HG02938 (cell line): Measurements from ENCODE around the gene CCDC34.
"Not testable (repeated sequence)": the region's sequence is repeated elsewhere in the genome, so short reads cannot be mapped to it uniquely, and the experiment has no call there.

Experiments
- ATAC-seq: cut with Tn5 transposase; IDR thresholded peaks from one replicate; pipeline ENCODE4 v1.9.1; 2021; ENCODE audit warnings: mild to moderate bottlenecking, moderate library complexity; ENCODE audit not compliant: unreplicated experiment

The CCDC34 gene

DNA sequence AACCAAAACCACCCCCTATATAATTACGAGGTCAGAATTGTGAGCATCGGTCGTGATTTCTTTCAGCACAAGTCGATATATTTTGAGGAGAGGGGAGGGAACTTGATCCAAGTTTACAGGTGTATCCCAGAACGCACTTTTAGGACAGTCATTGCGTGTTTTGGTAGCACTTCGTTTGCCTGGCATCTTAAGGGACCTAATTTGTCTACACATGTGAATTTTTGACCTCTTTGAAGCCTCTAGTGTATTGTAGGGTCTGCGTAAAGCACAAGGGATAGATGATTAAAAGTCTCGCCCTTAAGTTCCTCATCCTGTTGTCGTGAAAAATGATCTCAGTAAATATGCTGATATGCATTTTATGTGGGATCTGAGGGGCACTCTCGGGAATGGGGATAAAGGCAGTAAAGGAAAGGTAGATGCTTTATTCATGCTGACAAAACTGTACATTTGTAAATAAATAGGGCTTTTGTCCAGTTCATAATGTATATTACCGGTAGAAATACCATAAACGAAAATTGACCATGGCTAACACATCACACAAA is 632 bp upstream of the CCDC34 start:
- ATAC-seq, result no peak

DNA sequence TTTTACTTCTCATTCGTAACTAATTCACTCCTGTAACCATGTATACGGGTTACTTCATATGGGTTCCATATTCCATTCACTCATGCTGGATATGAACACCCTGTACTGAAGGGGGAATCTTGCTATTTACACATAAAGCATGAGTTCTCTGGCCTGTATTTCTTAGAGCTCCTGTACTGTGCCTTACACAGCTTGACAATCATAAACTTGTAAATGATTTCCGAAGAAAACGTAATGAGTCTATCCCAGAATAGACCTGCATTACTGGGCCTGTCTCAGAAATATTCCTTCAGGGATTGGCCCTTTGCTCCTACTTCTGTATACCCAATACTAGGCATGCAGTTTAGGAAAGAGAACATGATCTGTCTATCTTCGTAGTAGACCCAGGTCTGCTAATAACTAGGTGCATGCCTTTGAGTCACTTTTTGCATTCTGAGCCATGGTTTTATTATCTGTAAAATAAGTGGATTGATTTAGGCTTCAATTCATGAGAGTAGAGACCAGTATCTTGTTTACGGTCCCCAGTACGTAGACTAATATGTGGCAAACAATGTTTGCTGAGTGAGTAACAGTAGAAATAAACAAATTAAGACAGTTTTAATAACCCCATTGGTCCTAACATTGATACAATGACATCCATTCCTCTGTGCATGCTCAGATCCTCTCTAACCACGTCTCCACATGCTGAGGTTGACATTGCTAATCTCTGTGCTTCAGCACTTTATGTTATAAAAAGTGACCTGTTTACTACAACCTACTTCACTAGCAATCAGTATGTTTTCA is 1.2 kb downstream of the CCDC34 start:
- ATAC-seq, result no peak

GRCh38 chr11:27358296-27358695 is 4.7 kb downstream of the CCDC34 start:
- no peak for ATAC-seq

- no peak for ATAC-seq
Observed at GRCh38 chr11:27357250-27357649, 5.8 kb downstream of the CCDC34 start.

GRCh38 chr11:27356624-27357222 is 6.3 kb downstream of the CCDC34 start:
- ATAC-seq, result no peak

DNA sequence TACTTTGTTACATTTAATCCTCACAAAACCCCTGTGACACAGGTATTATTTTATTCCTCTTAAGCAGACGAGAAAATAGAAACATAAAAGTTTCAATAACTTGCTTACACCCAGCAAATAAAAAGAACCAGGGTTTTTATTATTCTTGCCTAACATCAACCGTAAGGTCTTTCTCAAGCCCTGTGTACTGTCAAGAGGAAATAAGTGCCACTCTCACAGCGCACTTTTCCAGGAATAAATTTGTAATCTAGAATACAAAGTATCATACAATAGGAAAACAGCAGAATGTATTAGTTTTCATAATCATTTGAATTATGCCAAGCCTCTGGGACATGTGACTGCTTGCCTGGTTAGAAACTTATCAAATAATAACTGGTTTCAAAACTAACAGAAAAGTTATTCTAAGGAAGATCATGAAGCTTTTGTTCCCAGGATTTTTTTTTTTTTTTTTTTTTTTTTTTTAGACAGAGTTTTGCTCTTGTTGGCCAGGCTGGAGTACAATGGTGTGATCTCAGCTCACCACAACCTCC is 7.4 kb downstream of the CCDC34 start:
- no peak for ATAC-seq

GRCh38 chr11:27354359-27354965 is 8.6 kb downstream of the CCDC34 start:
- no peak for ATAC-seq

GRCh38 chr11:27353593-27354358 is 9.2 kb downstream of the CCDC34 start:
- ATAC-seq, result no peak

DNA sequence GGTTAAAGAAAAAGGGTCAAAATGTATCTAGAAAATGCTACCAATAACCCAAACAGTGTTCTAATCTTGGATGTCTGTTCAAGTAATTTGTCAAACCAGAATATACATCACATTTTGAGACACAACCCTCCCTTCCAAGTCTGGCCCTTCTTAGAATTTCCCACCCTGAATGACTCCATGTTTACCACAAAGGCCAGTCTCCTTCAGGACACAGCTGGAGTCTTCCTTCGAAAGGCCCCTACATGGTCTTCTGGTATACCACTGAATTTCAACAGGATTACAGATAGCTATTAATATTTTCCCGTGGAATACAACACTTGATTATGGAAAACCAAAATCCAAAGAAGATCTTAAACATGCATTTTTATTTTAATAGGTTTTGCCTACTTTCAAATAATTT is 10.2 kb downstream of the CCDC34 start:
- no peak for ATAC-seq

DNA sequence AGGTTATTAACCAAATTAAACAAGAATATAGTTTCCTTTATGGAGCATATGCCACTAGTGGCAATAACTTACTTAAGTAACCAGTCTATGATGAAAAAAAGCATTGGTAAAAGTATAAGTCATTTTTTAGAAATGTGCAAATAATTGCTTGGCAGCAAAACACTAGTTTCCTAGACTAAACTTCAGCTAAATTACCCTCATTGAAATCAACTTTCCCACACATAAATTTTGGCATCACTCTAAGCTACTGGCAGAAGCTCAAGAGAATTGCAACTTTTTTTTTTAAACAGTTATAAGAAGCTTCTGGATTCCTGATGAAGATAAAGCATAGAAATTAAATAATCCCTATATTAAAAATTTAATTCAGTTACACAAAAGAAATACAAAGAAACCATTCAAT is 12.5 kb downstream of the CCDC34 start:
- no peak for ATAC-seq

- ATAC-seq, result no peak
Observed at GRCh38 chr11:27349919-27350318, 13.1 kb downstream of the CCDC34 start.

GRCh38 chr11:27348340-27348873 is 14.6 kb downstream of the CCDC34 start:
- ATAC-seq, result no peak

DNA sequence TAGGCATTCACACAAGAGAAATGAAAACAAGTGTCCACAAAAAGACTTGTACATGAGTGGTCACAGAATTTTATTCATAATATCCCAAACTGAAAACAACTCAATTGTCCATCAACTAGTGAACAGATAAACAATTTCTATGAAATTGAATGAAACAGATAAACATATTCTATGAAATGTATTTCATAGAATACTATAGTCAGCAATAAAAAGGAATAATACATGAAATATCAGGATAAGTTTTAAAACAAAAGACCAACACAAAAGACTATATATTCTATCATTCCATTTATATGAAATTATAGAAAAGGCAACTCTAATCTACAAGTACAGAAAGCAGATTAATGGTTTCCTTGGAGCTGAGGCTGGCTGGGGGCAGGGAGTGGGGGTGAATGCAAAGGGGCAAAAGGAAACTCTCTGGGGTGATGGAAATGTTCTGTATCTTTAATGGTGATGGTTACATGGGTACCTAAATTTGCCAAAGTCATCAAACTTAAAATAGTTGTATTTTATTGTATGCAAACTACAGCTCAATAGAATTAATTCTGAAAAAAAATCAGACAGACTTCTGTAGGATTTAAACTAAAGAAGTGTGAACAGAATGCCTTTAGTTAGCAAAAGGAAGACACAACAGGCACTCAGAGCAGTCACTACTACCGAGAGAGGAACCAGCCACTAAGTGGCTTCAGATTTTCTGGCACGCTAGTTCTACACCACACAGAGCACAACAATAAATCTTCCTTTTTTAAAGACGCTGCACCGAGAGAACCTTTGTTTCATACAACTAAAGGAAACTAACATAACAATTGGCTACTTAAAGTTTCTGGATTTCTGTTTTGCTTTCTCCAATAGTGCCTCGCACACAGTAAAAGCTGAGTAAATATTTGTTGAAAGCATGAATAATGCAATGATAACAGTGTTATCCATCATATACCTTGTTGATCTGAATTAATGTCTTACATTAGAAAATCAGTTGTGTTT is 15.4 kb downstream of the CCDC34 start:
- ATAC-seq, result no peak

- ATAC-seq, result no peak
Observed at GRCh38 chr11:27339941-27340340, 23.1 kb downstream of the CCDC34 start.

DNA sequence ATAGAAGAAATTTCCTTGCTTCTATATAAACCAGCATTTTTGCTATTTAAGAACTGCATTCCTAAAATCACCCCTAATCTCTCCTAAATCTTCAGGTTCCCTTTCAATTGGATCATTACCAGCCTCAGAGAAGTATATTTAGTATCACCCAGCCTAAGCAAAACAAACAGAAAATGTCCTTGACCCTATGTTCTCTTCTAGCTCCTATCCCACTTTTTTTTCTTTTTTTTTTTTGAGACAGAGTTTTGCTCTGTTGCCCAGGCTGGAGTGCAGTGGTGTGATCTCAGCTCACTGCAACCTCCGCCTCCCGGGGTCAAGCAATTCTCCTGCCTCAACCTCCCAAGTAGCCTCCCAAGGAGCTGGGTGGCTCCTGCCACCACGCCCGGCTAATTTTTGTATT is 28.3 kb downstream of the CCDC34 start:
- not testable (repeated sequence) for ATAC-seq

DNA sequence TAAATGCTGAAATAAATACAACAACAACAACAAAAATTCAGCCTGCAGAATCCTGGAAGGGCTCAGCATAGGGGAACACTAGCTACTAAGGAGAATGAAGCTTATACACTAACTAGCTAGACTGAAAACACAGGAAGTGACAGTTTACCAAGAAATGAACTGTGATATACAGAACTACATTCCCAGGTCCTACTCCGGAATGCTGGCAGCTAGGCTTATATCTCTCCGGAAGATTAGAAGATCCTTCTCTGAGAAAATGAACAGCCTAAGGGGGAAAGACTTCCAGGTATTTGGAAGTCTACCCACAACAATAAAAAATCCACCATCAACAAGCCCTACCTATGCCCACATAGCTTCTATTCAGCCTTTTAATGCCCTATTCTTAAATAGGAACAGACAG is 31.0 kb downstream of the CCDC34 start:
- ATAC-seq, result no peak

- ATAC-seq, result no peak
Observed at GRCh38 chr11:27330633-27331270, 32.3 kb downstream of the CCDC34 start.

DNA sequence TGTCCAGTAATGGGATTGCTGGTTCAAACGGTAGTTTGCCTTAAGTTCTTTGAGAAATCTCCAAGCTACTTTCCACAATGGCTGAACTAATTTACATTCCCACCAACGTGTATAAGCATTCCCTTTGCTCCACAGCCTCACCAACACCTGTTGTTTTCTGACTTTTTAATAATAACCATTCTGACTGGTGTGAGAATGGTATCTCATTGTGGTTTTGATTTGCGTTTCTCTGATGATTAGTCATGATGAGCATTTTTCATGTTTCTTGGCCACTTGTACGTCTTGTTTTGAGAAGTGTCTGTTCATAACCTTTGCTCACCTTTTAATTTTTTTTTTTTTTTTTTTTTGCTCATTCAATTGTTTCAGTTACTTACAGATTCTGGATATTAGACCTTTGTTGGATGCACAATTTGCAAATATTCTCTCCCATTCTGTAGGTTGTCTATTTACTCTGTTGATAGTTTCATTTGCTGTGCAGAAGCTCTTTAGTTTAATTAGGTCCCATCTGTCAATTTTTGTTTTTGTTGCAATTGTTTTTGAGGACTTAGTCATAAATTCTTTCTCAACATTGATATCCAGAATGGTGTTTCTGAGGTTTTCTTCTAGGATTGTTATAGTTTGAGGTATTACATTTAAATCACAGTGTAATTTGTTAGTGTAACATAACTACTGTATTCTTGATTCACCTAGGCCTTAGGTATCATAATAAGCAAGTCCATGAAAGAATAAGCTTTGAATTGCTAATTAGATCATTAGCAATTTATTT is 33.0 kb downstream of the CCDC34 start:
- no peak for ATAC-seq
